IMR-90 (cell line): ENCODE data around the gene CEBPZ.
A peak's percentile ranks its signal among the peaks of the same experiment; 100 is the strongest.

ENCODE experiments used
- CTCF ChIP-seq: conservative IDR thresholded peaks from 2 replicates; pipeline ENCODE4 v1.5.1; 2012; ENCODE audit warnings: mild to moderate bottlenecking, low read depth, low read length, improper control_type of control experiment
- MAZ ChIP-seq: IDR thresholded peaks from 2 replicates; pipeline ENCODE4 v1.6.1; 2012; ENCODE audit warnings: low read depth, mild to moderate bottlenecking, low read length, improper control_type of control experiment, moderate library complexity, borderline replicate concordance
- NFE2L2 ChIP-seq: fragments of 150-350 bp; IDR thresholded peaks from 2 replicates; pipeline ENCODE4 v1.6.1; 2016; ENCODE audit warnings: low read depth, mild to moderate bottlenecking, low read length
- POLR2A ChIP-seq: IDR thresholded peaks from 2 replicates; pipeline ENCODE4 v1.6.1; 2012; ENCODE audit warnings: mild to moderate bottlenecking, low read depth, low read length
- SMC3 ChIP-seq: fragments of 150-350 bp; IDR thresholded peaks from 2 replicates; pipeline ENCODE4 v1.6.1; 2016; ENCODE audit warnings: low read depth, mild to moderate bottlenecking, antibody characterized with exemption, low read length, moderate library complexity

GRCh38 chr2:37189452-37190153, 41.8 kb downstream of the CEBPZ start:
- no peak for TF ChIP-seq SMC3
- TF ChIP-seq NFE2L2, result no peak
- 0 out of 2 replicates have a peak, but pooled peaks have one; percentile 14 for TF ChIP-seq CTCF
- TF ChIP-seq MAZ, result no peak
- no peak for TF ChIP-seq POLR2A
